GM18526 (cell line): ENCODE measurements around the gene PRRC2A.

Experiments
- POLR2A ChIP-seq: IDR thresholded peaks from 3 replicates; pipeline ENCODE4 v1.6.1; 2011; ENCODE audit not compliant: insufficient read length; ENCODE audit errors: extremely low read depth

The PRRC2A gene

DNA sequence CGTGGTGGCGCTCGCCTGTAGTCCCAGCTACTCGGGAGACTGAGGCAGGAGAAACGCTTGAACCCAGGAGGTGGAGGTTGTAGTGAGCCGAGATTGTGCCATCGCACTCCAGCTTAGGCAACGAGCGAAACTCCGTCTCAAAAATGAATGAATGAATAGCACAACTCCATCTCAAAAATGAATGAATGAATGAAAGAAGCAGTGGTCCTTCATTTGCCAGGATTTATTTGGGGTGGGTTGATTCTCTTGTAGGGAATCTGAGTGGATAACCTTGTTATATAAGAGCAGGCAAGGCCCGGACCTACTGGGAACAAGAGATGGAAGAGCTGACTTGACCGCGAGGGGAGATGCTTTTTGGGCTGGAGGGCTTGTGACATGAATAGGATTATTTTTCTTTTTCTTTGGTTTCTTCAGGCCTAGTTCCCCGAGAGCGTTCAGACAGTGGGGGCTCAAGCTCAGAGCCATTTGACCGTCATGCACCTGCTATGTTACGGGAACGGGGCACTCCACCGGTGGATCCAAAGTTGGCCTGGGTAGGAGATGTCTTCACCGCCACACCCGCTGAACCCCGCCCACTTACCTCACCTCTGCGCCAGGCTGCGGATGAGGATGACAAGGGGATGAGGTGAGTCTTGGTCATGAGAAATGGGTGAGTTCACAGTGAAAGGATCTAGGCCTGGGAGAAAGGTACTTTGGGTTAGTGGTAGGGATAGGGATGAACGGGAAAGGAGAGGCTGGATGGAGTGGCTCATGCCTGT, 9.8 kb downstream of the PRRC2A start:
- no peak for TF ChIP-seq POLR2A

DNA sequence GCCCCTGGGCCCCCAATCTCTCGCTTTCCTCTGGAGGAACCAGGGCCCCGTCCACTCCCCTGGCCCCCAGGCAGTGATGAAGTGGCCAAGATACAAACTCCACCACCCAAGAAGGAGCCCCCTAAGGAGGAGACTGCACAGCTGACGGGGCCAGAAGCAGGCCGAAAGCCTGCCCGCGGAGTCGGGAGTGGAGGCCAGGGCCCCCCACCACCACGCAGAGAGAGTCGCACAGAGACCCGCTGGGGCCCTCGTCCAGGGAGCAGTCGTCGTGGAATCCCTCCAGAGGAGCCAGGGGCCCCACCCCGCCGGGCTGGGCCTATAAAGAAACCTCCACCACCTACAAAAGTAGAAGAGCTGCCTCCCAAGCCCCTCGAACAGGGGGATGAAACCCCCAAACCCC, 10.7 kb downstream of the PRRC2A start:
- TF ChIP-seq POLR2A = no peak

DNA sequence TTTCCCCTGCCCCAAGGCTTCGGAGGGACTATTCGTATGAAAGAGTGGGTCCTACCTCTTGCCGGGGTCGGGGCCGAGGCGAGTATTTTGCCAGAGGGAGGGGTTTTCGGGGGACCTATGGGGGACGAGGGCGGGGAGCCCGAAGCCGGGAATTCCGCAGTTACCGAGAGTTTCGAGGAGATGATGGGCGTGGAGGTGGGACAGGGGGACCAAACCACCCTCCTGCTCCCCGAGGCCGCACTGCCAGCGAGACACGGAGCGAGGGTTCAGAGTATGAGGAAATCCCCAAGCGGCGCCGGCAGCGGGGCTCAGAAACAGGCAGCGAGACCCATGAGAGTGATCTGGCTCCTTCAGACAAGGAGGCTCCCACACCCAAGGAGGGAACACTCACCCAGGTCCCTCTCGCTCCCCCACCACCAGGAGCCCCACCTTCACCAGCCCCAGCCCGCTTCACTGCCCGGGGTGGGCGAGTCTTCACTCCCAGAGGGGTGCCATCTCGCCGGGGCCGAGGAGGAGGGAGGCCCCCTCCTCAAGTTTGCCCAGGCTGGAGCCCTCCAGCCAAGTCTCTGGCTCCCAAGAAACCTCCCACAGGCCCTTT, 11.3 kb downstream of the PRRC2A start:
- TF ChIP-seq POLR2A = no peak

DNA sequence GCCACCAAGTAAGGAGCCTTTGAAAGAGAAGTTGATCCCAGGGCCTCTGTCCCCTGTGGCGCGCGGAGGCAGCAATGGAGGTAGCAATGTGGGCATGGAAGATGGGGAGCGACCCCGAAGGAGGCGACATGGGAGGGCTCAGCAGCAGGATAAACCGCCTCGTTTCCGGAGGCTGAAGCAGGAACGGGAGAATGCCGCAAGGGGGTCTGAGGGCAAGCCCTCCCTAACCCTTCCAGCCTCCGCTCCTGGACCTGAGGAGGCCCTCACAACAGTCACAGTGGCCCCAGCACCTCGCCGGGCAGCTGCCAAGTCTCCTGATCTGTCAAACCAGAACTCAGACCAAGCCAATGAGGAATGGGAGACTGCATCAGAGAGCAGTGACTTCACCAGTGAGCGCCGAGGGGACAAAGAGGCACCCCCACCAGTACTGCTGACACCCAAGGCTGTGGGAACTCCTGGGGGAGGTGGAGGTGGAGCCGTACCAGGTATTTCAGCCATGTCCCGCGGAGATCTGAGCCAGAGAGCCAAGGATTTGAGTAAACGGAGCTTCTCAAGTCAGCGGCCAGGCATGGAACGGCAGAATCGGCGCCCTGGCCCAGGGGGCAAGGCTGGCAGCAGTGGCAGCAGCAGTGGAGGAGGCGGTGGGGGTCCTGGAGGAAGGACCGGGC, 11.9 kb downstream of the PRRC2A start:
- TF ChIP-seq POLR2A = no peak

DNA sequence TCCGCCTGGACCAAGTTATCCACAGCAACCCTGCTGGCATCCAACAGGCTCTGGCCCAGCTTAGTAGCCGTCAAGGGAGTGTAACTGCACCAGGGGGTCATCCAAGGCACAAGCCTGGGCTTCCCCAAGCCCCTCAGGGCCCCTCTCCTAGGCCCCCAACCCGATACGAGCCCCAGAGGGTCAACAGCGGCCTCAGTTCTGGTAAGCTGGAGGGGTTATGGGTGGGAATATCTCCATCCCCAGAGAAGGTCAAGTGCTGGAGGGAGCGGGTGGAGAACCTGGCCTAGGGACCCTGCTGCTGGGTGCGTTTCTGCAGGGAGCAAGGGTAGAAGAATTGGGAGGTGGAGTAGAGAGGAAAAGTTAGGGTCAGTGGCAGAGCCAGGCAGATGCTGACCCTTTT, 12.9 kb downstream of the PRRC2A start:
- TF ChIP-seq POLR2A = no peak

DNA sequence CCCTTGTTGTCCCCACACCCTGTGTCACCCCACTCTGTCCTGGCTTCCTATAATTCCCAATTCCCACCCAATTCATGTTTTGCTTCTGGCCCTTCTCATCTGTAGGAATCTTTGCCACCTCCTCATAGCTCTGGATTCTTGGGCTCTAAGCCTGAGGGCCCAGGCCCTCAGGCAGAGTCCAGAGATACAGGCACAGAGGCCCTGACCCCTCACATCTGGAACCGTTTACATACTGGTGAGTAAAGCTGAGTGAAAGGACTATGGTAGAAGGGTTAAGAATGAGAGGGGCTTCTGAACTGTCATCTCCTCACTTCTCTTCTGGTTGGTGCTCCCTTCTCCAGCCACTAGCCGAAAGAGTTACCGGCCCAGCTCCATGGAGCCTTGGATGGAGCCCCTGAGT, 13.6 kb downstream of the PRRC2A start:
- no peak for TF ChIP-seq POLR2A

DNA sequence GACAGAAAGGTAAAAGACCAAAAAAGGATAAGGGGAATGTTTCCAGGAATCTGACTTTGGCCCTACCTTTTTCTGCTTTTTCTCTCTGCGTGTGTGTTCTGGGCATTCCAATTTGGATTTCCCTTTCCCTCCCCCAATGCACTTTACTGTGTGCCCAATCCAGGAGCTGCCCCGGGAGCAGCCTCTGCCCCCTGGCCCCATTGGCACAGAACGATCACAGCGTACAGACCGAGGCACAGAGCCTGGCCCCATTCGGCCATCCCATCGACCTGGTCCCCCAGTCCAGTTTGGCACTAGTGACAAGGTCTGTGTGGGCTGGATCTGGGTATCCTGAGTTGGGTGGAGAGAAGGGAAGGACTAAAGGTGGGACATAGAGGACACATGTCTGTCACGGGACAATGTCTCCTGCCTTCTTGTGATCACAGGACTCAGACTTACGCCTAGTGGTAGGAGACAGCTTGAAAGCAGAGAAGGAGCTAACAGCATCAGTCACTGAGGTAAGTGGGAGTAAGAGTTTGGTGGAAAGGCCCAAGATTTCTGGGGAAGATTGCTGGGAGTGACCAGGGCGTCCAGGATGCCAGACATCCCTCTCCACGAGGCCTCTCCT, 14.6 kb downstream of the PRRC2A start:
- TF ChIP-seq POLR2A = no peak

DNA sequence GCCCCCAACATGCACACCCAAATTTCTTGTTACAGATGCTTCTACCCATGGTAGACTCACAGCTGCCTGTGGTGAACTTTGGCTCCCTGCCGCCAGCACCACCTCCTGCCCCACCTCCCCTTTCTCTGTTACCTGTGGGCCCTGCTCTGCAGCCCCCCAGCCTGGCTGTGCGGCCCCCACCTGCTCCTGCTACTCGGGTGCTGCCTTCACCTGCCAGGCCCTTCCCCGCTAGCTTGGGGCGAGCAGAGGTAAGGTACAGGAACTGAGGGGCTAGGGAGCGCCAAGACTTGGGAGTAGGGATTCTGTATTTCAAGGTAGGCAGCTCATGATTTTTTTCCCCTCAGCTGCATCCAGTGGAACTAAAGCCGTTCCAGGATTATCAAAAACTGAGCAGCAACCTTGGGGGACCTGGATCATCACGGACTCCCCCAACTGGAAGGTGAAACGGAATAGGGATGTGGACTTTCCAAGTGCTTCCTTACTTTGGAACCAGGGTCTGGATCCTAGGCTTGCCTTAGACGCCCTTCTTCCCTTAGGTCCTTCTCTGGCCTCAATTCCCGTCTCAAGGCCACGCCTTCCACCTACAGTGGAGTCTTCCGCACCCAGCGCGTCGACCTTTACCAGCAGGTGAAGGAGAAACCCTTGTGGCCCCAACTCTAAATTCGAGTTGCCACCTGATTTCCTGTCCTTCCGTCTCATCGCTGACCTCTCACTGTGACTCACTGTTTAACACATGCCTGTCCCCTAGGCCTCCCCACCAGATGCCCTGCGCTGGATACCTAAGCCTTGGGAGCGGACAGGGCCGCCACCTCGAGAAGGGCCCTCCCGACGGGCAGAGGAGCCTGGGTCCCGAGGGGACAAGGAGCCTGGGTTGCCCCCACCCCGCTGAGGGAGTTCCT, 16.4 kb downstream of the PRRC2A start:
- TF ChIP-seq POLR2A = no peak

DNA sequence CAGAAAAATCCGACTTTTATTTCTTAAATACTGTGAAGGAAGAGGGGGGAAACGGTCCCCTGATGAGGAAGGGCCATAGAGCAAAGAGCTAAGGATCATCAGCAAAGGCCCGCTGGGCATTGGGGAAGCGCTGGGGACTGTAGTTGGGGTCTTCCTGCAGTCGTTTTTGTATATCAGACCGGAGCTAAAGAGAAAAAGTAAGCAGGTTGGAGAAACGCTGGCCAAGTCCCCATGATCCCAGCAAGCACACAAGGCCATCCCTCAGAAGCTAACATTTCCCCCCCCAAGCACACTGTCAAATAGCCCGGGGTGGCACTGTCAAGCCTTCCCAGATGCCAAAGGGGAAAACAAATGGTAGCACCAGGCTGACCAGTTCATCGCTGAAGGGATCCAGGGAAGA, 18.5 kb downstream of the PRRC2A start:
- no peak for TF ChIP-seq POLR2A

DNA sequence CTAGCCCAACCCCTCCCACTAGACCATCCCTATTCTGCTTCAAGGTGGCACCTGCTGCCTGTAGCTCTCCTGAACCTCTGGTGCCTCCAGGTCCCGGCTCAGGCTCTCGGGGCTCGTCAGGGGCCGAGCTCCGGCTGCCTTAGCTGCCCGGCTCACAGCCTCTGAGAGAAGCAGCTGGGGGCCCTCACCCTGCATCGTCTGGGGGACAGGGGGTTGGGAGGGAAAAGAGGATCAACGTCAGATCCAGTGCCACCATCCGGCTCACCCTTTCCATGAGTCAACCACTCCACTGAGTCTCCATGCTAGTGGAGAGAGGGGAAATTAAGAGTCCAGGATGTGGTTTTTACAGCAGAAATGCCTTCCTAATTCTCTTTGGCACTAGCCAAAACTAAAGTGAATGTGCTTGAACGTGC, 18.9 kb downstream of the PRRC2A start:
- no peak for TF ChIP-seq POLR2A

DNA sequence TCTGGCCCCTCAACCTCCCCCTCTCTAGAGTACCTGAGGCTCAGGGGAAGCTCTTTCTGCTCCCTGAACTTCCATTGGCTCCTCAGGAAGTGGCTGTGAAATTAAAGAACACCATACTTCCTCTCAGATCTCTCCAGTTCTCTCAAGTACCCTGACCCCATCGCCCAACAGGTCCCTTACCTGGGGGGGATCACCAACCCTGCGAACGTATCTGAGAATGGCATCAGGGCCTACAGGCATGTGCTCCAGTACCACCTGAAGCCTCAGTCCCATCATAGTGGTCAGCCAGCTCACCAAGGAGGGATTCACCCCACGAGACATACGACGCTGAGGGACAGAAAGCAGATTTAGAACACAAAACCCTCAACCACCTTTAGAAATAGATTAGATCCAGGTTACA, 20.1 kb downstream of the PRRC2A start:
- no peak for TF ChIP-seq POLR2A

DNA sequence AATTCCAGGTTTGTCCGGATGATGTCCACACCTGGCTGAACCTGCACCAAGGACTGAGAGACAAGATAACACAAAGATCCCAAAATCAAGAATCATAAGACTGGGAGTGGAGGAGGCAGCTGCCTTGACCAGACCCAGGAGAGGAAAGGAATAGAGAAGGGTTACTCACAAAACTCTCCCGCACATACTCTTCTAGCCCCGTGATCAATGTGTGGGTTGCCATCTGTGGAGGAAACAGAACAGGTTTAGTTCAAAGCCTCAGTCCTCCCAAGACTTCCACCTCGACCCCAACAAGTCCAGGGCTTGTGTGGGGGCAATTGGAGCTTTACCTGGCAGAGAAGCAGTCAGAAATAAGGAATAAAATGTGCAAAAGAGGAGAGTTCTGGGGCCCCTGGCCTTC, 20.9 kb downstream of the PRRC2A start:
- TF ChIP-seq POLR2A = no peak

DNA sequence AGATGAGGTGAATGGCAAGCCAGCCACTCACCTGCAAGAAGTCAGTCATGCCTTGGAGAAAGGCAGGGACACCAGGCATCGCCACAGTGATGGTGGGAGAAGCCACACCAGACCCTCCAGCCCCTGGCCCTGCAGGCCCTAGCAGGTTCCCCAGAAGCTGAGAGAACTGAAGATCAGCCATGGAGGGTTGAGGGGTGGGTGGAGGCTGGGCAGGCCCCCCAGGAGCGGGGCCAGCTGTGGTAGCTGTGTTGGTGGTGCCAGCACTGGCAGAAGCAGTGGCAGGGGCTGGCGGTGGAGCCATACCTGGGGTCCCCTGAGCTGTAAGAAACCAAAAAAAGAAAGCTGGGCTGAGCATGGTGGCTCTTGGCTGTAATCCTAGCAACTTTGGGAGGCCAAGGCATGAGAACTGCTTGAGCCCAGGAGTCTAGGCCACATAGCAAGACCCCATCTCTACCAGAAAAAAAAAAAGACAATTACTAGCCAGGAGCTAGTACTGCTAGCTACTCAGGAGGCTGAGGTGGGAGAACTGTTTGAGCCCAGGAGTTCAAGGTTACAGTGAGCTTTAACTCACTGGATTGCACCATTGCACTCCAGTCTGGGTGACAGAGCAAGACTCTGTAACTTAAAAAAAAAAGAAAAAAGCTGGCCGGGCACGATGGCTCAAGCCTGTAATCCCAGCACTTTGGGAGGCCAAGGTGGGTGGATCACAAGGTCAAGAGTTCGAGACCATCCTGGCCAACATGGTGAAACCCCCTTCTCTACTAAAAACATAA, 22.5 kb downstream of the PRRC2A start:
- no peak for TF ChIP-seq POLR2A

DNA sequence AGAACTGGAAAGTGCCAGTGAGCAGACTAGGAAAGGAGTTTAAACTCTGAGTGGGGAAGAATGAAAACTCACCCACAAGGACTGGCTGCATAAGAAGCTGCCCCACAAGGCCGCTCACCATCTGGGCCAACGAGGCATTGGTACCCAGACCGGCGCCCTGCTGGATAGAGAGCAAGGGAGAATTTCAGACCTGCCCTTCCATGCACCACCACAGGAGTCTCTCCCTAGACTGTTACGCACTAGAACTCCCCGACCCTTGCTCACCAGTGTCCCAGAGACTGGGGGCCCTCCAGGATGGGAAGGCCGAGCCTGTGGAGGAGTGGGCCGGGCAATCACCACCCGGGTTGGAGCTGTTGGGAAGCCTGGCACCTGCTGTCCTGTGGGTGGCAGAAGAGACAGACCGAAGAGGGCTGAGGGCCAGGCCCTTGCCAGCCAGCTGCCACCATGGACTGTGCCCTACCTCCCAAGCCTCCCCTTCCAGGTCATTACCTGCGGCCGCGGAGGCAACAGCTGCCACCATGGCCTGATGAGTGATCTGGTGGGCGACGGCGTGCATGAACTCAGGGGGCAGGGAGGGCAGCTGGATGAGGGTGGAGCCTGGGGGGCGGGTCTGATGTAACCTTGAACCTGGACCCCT, 23.4 kb downstream of the PRRC2A start:
- TF ChIP-seq POLR2A = no peak
